MM.1S (cell line): ENCODE data around the gene SLC9C1.

Experiments used
- CTCF ChIP-seq: fragments of 300-600 bp; sonication (generic); IDR thresholded peaks from 2 replicates; pipeline ENCODE4 v1.5.1; 2016; ENCODE audit warnings: antibody characterized with exemption, low read length, mixed read lengths
- EZH2 ChIP-seq: fragments of 300-600 bp; sonication (generic); optimal IDR thresholded peaks from 2 replicates; pipeline ENCODE3; 2017; ENCODE audit warnings: low read depth, mild to moderate bottlenecking, antibody characterized with exemption, low read length, mixed read lengths

- TF ChIP-seq CTCF (no peak), EZH2 (no peak)
Observed at GRCh38 chr3:112130638-112130993, 163.4 kb downstream of the SLC9C1 start.
